ENCODE measurements around the gene PPP1R11.

Gene PPP1R11

DNA sequence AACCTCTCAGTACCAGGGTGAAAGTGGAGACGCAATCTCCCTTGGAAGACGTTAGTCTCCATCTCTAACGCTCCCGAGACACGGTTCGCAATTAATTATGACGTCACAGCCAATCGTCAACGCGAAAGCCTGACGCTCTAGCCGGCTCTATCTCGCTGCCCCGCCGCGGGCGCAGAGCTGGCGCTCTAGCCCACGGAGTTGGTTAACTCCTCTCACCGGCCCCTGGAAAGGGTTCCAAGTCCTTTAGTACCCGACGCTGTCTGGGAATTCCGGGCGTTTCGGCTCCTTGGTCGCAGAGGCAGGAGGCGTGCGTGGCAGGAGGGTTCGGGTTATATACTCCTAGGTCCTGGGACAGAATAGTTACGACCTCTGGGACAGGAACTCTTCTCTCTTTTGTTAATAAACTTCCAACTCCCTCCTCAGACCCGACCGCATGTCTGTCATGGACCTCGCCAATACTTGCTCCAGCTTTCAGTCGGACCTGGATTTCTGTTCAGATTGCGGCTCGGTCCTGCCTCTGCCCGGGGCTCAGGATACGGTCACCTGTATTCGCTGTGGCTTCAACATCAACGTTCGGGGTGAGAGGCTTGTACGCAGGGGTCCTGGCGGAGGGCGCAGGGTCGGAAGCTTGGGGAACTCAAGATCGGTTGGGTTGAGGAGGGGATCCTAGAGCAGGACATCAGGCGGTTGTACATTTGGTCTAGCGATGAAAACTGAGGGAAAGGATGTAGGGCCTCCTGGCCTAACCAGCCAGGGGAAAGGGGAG lies 5.7 kb upstream of the PPP1R11 start, which contains the start of gene POLR1H:
POLR1H (plus strand) TSS at position 174 of the 766 bp plus-strand sequence; CDS start at position 434, 260 bp downstream.
- TF ChIP-seq POLR2AphosphoS5 (IDR thresholded peaks at IDR 0.05; ENCODE audit: low read depth, low read length) (peak; percentile 97), SIN3A (IDR thresholded peaks at IDR 0.05; ENCODE audit: borderline replicate concordance, insufficient read depth, low read length) (peak; percentile 49; the same call in 1 of the 2 replicates), TAF1 (IDR thresholded peaks at IDR 0.05; ENCODE audit: borderline replicate concordance, insufficient read depth, low read length) (peak; percentile 99), FOXP2 (optimal IDR thresholded peaks at IDR 0.05; ENCODE audit: borderline replicate concordance, extremely low read depth, extremely low read length, insufficient read depth) (peak; percentile 69)
- TF ChIP-seq, protein P1, sequence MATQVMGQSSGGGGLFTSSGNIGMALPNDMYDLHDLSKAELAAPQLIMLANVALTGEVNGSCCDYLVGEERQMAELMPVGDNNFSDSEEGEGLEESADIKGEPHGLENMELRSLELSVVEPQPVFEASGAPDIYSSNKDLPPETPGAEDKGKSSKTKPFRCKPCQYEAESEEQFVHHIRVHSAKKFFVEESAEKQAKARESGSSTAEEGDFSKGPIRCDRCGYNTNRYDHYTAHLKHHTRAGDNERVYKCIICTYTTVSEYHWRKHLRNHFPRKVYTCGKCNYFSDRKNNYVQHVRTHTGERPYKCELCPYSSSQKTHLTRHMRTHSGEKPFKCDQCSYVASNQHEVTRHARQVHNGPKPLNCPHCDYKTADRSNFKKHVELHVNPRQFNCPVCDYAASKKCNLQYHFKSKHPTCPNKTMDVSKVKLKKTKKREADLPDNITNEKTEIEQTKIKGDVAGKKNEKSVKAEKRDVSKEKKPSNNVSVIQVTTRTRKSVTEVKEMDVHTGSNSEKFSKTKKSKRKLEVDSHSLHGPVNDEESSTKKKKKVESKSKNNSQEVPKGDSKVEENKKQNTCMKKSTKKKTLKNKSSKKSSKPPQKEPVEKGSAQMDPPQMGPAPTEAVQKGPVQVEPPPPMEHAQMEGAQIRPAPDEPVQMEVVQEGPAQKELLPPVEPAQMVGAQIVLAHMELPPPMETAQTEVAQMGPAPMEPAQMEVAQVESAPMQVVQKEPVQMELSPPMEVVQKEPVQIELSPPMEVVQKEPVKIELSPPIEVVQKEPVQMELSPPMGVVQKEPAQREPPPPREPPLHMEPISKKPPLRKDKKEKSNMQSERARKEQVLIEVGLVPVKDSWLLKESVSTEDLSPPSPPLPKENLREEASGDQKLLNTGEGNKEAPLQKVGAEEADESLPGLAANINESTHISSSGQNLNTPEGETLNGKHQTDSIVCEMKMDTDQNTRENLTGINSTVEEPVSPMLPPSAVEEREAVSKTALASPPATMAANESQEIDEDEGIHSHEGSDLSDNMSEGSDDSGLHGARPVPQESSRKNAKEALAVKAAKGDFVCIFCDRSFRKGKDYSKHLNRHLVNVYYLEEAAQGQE (IDR thresholded peaks at IDR 0.05; ENCODE audit: insufficient read depth in 1 of 2, low read depth in 2 of 2, low read length in 2 of 2), result peak in 1 of 2 experiments; percentile 54; a peak in 1 of 4 replicates

DNA sequence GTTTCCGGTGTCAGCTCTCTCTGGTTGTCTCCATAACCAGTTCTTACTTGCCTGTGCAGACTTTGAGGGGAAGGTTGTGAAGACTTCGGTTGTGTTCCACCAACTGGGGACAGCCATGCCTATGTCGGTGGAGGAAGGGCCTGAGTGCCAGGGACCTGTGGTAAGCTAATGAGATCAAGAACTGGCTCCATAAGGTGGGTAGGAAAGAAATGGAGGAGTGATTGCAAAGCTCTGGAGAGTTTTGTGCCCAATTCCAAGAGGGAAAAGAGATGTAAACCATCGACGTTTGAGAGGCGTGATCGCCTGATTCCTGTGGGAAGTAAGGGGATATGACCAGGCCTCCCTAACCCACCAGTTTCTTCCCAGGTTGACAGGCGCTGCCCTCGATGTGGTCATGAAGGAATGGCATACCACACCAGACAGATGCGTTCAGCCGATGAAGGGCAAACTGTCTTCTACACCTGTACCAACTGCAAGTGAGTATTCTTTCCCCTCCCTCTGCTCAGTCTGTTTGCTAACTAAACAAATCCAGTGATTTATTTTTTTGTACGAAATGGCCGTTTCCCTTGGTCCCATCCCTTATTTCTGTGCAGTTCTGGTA lies 5.0 kb upstream of the PPP1R11 start:
- TF ChIP-seq POLR2AphosphoS5 (IDR thresholded peaks at IDR 0.05; ENCODE audit: low read depth, low read length) (no peak), FOXP2 (optimal IDR thresholded peaks at IDR 0.05; ENCODE audit: borderline replicate concordance, extremely low read depth, extremely low read length, insufficient read depth) (no peak), TAF1 (IDR thresholded peaks at IDR 0.05; ENCODE audit: borderline replicate concordance, insufficient read depth, low read length) (no peak), SIN3A (IDR thresholded peaks at IDR 0.05; ENCODE audit: borderline replicate concordance, insufficient read depth, low read length) (no peak)
- TF ChIP-seq, protein P1 (IDR thresholded peaks at IDR 0.05; ENCODE audit: insufficient read depth in 1 of 2, low read depth in 2 of 2, low read length in 2 of 2), result no peak

DNA sequence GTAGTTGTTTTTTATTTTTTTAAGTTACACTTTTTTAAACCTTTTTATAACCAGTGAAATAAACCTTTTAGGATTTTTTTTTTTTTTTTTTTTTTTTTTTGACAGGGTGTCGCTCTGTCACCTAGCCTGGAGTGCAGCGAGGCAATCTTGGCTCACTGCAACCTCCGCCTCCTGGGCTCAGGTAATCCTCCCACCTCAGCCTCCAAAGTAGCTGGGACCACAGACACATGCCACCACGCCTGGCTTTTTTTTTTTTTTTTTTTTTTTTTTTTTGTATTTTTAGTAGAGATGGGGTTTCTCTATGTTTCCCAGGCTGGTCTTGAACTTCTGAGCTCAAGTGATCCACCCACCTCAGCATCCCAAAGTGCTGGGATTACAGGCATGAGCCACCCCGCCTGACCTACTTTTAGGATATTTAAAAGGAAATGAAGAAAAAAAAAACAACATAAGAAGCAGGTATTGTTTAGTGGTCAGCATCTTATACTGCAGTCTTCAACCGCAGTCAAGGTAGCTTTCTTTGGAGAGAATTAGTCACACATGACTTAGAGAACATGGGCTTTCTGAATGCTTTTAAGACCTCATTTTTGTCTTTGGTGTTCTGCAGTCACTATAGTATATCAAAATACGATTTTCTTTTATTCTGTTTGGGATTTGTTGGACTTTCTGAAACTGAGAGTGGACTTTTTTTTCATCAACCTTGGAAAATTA lies 4.4 kb upstream of the PPP1R11 start:
- TF ChIP-seq FOXP2 (optimal IDR thresholded peaks at IDR 0.05; ENCODE audit: borderline replicate concordance, extremely low read depth, extremely low read length, insufficient read depth) (no peak), POLR2AphosphoS5 (IDR thresholded peaks at IDR 0.05; ENCODE audit: low read depth, low read length) (no peak), SIN3A (IDR thresholded peaks at IDR 0.05; ENCODE audit: borderline replicate concordance, insufficient read depth, low read length) (no peak), TAF1 (IDR thresholded peaks at IDR 0.05; ENCODE audit: borderline replicate concordance, insufficient read depth, low read length) (no peak)
- TF ChIP-seq, protein P1 (IDR thresholded peaks at IDR 0.05; ENCODE audit: insufficient read depth in 1 of 2, low read depth in 2 of 2, low read length in 2 of 2), result no peak

DNA sequence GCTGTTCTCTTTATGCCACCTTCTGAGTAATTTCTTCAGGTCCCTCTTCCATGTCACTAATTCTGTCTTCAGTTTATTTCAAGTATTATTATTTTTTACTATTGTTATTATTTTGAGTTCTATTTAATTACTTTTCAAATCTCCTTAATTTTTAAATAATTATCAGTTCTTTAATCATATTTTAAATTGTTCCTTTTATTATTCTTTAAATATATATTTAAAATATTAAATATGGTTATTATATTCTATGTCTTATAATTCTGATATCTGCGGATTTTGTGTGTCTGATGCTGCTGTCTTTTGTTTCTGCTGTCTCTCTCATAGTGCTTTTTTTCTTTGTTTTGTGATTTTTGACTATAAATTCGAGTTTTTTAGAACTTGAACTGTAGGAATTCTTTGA lies 3.7 kb upstream of the PPP1R11 start:
- TF ChIP-seq, protein P1 (IDR thresholded peaks at IDR 0.05; ENCODE audit: insufficient read depth in 1 of 2, low read depth in 2 of 2, low read length in 2 of 2), result no peak
- TF ChIP-seq TAF1 (IDR thresholded peaks at IDR 0.05; ENCODE audit: borderline replicate concordance, insufficient read depth, low read length) (no peak), SIN3A (IDR thresholded peaks at IDR 0.05; ENCODE audit: borderline replicate concordance, insufficient read depth, low read length) (no peak), POLR2AphosphoS5 (IDR thresholded peaks at IDR 0.05; ENCODE audit: low read depth, low read length) (no peak), FOXP2 (optimal IDR thresholded peaks at IDR 0.05; ENCODE audit: borderline replicate concordance, extremely low read depth, extremely low read length, insufficient read depth) (no peak)

Data from PFSK-1 (cell line).